Transverse colon (tissue), 4 donors: ENCODE measurements around the gene PDSS2. TPM values are rescaled to one million over a fixed set of nuclear protein-coding genes. Genes with fewer than 3 reads are reported as not detected.

Experiments used
- DNase-seq: peaks from one replicate; pipeline ENCODE4 v3.0.0-alpha.2; 2019
- H3K27ac ChIP-seq, 4 donors: fragments of 200-600 bp; sonication (generic); 2 replicates each; pipeline ENCODE4 v1.5.1; 2016 to 2018; ENCODE audit warnings: inconsistent platforms in 4 of 4
- H3K27me3 ChIP-seq: fragments of 200-600 bp; sonication (generic); 2 replicates; pipeline ENCODE4 v1.5.1; 2017; ENCODE audit warnings: inconsistent platforms
- H3K36me3 ChIP-seq, 4 donors: fragments of 200-600 bp; sonication (generic); 2 replicates each; pipeline ENCODE4 v1.5.1; 2017 to 2019; ENCODE audit warnings: inconsistent platforms in 4 of 4
- H3K4me1 ChIP-seq, 4 donors: fragments of 200-600 bp; sonication (generic); 2 replicates each; pipeline ENCODE4 v1.5.1; 2017 to 2020; ENCODE audit warnings: inconsistent platforms in 4 of 4
- H3K4me3 ChIP-seq, 4 donors: fragments of 200-600 bp; sonication (generic); 1 replicate in 1 of 4; 2 replicates in 3 of 4; pipeline versions ENCODE4 v1.5.1 to v1.6.1; 2017 to 2019; ENCODE audit warnings: inconsistent platforms in 4 of 4
- H3K9me3 ChIP-seq, 2 donors: fragments of 200-600 bp; sonication (generic); 2 replicates each; pipeline ENCODE4 v1.5.1; 2017 to 2019; ENCODE audit warnings: inconsistent platforms in 2 of 2
- CTCF ChIP-seq, 5 experiments: fragments of 200-600 bp in 3 of 5; fragments of 450-650 bp in 2 of 5; sonication (generic) in 3 of 5; IDR thresholded peaks; 1 replicate in 2 of 5; 2 replicates in 3 of 5; pipeline ENCODE4 v1.5.1; 2016 to 2017; ENCODE audit warnings: antibody characterized with exemption in 5 of 5, inconsistent platforms in 3 of 5, mild to moderate bottlenecking in 2 of 5, moderate library complexity in 1 of 5
- EP300 ChIP-seq: sonication (generic); formaldehyde crosslinking; IDR thresholded peaks from one replicate; pipeline ENCODE4 v1.6.1; 2017; ENCODE audit warnings: antibody characterized with exemption, low read depth
- POLR2A ChIP-seq: fragments of 450-650 bp; IDR thresholded peaks from one replicate; pipeline ENCODE4 v1.6.1; 2016; ENCODE audit warnings: antibody characterized with exemption, mild to moderate bottlenecking, moderate library complexity
- POLR2AphosphoS5 ChIP-seq, 3 donors: sonication (generic); formaldehyde crosslinking; IDR thresholded peaks; one replicate each; pipeline ENCODE4 v1.6.1; 2016; ENCODE audit warnings: antibody characterized with exemption in 3 of 3
- WGBS, 2 donors: methylation state at CpG; one replicate each; pipeline ENCODE4 v1.1.5; 2018; ENCODE audit warnings: low coverage in 1 of 2; 5-methylcytosine and 5-hydroxymethylcytosine counted together
- in situ Hi-C, 4 donors: fragments of 200-750 bp; cut with MboI; loops; one replicate each; pipeline versions ENCODE4 v1.15.0 to v1.15.1; 2017; ENCODE audit warnings: low sequenced_read_pairs in 3 of 4, low pct_ligation_motif_present in 1 of 4, low pct_unique_long_range_greater_than_20kb in 1 of 4
- intact Hi-C: fragments of 100-400 bp; cut with DNase I; formaldehyde crosslinking; loops from one replicate; pipeline ENCODE4 v1.15.1; 2023; ENCODE audit warnings: low total_unique reads
- total RNA-seq, 4 donors: library from RNA; depleted of rRNA; stranded (reverse); fragments of >200 nt; gene quantifications; one replicate each; pipeline ENCODE4 v1.1.0, GENCODE V29; 2016

The PDSS2 gene
- total RNA-seq, 4 donors from 2014 or later: 3.0 to 32.5 (median 15.6) TPM

DNA sequence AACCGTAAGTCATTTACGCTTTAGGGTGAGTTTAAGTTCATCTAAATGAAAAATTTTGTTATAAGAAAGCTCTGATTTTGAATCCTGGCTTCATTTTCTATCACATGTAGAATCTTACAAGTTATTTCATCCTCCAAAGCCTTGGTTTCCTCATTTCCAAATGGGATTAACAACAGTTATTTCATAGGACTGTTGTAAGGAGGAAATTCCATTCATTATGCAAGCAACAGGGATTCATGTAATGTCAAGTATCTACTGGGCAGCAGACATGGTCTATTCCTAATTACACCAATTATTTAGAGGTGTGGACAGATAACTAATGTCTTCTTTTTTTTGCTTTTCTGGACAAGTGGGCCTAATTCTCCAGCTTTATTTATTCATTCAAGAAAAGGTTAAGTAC, 154.0 kb downstream of the PDSS2 start:
- Histone ChIP-seq H3K4me1 (no peaks in the 10 kb centered on the region), H3K27me3 (no peaks in the 10 kb centered on the region), H3K4me3 (no peak overlapping the region), H3K9me3 (no peaks in the 10 kb centered on the region), H3K27ac (no peak overlapping the region), H3K36me3 (no peaks in the 10 kb centered on the region)
- TF ChIP-seq CTCF (IDR thresholded peaks at IDR 0.05) (no peak), EP300 (no peak), POLR2A (no peak)
- 88 to 96% methylated on average over 2 of the region's 2 CpGs for WGBS, 2 donors
- in situ Hi-C loops (no loop called here), intact Hi-C loops (no loop called here)
- no peak for DNase-seq

- H3K27ac ChIP-seq: no peak overlapping the region
- no peaks in the 10 kb centered on the region for H3K27me3 ChIP-seq
- TF ChIP-seq EP300 (no peak), CTCF (IDR thresholded peaks at IDR 0.05) (no peak), POLR2A (no peak), POLR2AphosphoS5 (IDR thresholded peaks at IDR 0.05) (no peak)
- DNase-seq: no peak
- WGBS, 2 donors: 89 to 100% methylated on average over 2 to 5 of the region's 5 CpGs
- no peak overlapping the region for H3K4me3 ChIP-seq
- in situ Hi-C loops: no loop called here
- no peaks in the 10 kb centered on the region for H3K36me3 ChIP-seq
- intact Hi-C loops: no loop called here
- no peaks in the 10 kb centered on the region for H3K9me3 ChIP-seq
- no peaks in the 10 kb centered on the region for H3K4me1 ChIP-seq
Measured at GRCh38 chr6:107304421-107305025, 154.8 kb downstream of the PDSS2 start.

DNA sequence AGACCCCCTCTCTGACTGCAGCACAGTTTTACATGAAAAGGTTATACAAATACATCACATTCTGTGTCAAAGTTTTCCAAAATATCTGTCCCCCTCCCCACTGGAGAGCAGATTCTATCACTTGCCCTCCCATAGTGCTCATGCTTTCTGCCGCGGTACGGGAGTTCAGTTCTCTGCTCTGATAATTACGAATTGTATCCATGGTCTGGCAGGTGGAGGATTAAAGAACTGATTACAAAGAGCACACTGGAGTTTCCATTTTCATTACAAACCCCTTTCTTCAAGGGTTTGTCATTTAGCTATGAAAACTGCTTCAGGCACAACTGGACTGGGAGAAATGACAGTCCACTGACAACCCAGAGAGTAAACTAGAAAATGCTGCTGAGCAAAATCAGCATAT, 166.0 kb downstream of the PDSS2 start:
- intact Hi-C loops: no loop called here
- no peaks in the 10 kb centered on the region for H3K9me3 ChIP-seq
- no peaks in the 10 kb centered on the region for H3K4me1 ChIP-seq
- H3K27ac ChIP-seq: no peak overlapping the region
- H3K27me3 ChIP-seq: no peaks in the 10 kb centered on the region
- H3K36me3 ChIP-seq: no peaks in the 10 kb centered on the region
- in situ Hi-C loops: no loop called here
- 90 to 96% methylated on average over 4 of the region's 4 CpGs for WGBS, 2 donors
- no peak overlapping the region for H3K4me3 ChIP-seq
- TF ChIP-seq POLR2AphosphoS5 (IDR thresholded peaks at IDR 0.05) (no peak), EP300 (no peak), CTCF (IDR thresholded peaks at IDR 0.05) (no peak), POLR2A (no peak)
- no peak for DNase-seq

GRCh38 chr6:107292715-107293271, 166.6 kb downstream of the PDSS2 start:
- no peak for DNase-seq
- 91% methylated on average over 6 of the region's 6 CpGs; no CpG with 5 or more reads in 1 of the 2 donors for WGBS, 2 donors
- no peaks in the 10 kb centered on the region for H3K27me3 ChIP-seq
- no peaks in the 10 kb centered on the region for H3K36me3 ChIP-seq
- H3K4me1 ChIP-seq: no peaks in the 10 kb centered on the region
- intact Hi-C loops: no loop called here
- no peak overlapping the region for H3K27ac ChIP-seq
- in situ Hi-C loops: no loop called here
- TF ChIP-seq CTCF (IDR thresholded peaks at IDR 0.05) (no peak), EP300 (no peak), POLR2A (no peak)
- no peaks in the 10 kb centered on the region for H3K9me3 ChIP-seq
- H3K4me3 ChIP-seq: no peak overlapping the region
